ENCODE results near the gene U2AF2.

The U2AF2 gene

GRCh38 chr19:55644191-55644833, 10.5 kb upstream of the U2AF2 start:
- DNase-seq, result no peak

DNA sequence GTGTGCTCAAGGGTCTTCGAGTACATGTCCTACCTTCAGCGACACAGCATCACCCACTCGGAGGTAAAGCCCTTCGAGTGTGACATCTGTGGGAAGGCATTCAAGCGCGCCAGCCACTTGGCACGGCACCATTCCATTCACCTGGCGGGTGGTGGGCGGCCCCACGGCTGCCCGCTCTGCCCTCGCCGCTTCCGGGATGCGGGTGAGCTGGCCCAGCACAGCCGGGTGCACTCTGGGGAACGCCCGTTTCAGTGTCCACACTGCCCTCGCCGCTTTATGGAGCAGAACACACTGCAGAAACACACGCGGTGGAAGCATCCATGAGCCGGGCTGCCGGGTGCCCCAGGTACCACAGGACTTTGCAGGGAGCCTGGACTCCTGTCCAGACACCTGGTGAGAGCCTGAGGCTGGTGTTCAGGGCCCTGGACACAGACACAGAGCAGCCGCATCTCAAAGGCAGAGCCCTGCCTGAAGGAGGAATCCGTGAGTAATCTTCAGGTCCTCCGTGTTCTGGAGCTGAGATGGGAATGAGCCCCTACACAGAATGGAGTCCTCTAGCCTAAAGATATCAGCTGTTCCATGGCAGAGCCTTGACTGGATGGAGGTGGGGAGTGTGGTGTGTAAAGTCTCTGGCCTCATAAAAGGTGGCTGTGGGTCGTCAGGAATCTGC, 9.9 kb upstream of the U2AF2 start:
- no peak for DNase-seq

DNA sequence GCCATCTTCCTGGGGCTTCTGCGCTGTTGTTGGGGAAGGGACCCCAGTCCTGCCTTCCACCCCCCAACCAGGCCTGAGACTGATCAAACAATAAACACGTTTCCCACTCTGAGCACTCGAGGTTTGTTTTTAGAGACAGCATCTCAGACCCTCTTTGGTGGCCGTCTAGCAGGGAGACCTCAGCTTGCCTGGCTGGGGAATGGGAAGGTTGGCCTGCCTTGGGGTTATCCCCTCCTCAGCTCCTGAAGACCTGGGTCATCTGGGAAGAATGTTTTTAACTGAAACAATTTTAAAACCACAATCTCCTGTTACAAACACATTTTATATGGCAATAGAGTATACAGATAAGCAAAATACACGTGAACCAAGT, 9.3 kb upstream of the U2AF2 start:
- no peak for DNase-seq

GRCh38 chr19:55646889-55647731, 7.7 kb upstream of the U2AF2 start:
- DNase-seq, result no peak

DNA sequence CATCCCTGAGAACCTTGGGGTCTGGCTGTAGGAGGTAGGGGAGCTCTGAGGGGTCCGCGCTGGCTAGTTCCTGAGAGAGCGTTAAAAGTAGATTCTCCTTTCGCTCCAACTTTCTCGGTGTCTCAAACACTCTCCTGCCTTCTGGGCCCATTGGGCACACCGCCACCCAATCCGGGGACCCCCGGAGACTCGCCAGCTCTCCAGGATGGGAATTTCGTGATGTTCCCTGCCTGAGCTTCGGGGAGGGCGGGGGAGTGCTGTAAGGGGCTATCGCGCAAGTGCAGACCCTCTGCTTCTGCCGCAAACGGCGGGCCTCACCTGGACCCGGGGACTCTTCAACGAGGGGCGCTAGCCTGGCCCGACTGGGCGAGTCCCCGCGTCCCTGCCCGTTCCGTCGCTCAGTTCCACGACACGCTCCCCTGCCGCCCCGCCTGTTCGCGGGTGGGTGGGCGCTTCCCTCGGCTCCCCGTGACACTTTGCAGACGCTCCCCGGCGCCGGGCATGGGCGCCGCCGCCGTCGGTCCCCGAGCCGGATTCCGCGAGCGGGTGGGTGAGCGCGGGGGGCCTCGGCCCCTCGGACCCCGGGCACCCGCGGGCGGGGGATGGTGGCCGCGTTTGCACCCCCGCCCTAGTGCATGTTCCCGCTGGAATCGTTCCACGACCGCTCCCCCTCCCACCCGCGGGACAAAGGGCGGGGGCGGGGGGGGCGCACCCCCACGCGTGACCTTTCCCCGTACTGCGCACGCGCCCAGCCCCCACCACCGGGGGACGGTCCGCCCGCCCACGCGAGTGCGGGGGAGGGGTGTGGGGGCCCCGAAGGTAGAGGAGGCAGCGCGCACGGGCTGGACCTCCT, 6.9 kb upstream of the U2AF2 start, which contains the start of gene CCDC106:
Gene CCDC106, plus strand, starts transcription at position 481 of the 853 bp plus-strand sequence. CDS start 835 bp downstream, outside the sequence.
- DNase-seq, result peak; percentile 61 to 72

- no peak for DNase-seq
These were observed 6.1 kb upstream of the U2AF2 start for GRCh38 chr19:55648585-55649267.

DNA sequence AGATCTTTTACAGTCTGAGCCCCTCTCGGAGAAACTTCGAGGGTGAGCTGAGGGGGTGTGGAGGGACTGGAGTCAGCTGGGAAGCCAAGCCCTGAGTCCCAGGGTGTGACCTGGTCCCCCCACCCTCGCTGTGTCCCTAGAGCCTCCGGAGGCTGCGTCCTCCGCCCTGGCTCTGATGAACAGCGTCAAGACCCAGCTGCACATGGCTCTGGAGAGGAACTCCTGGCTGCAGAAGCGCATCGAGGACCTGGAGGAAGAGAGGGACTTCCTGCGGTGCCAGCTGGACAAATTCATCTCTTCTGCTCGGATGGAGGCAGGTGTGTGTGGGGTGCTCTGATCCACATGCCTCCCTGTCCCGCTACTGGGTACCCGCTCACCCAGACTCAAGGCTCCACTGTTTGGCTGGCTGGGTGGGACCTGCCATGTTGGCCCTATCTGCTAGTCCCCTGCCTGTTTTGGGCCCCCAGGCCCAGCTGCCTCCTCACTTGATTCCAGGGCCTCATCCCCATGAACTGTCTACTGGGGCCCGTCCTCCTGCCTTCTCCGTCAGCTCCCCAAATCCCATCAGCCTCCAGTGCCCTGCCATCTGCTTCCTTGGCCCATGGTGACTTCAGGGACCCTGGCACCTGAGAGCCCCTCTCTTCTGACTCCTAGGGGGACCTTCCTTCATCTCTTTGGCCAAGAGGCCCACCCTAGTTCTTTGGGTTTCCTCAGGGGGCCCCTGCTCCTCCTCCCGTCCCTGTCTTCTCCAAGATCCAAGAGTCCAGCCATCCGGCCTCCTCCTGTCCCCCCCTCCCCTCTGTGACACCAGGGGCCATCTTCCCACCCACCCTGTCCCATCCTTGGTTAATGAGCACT, 5.3 kb upstream of the U2AF2 start:
- DNase-seq, result no peak

- no peak for DNase-seq
These were observed 4.7 kb upstream of the U2AF2 start for GRCh38 chr19:55650126-55650557.

- DNase-seq, result no peak
These were observed 4.1 kb upstream of the U2AF2 start for GRCh38 chr19:55650602-55651230.

DNA sequence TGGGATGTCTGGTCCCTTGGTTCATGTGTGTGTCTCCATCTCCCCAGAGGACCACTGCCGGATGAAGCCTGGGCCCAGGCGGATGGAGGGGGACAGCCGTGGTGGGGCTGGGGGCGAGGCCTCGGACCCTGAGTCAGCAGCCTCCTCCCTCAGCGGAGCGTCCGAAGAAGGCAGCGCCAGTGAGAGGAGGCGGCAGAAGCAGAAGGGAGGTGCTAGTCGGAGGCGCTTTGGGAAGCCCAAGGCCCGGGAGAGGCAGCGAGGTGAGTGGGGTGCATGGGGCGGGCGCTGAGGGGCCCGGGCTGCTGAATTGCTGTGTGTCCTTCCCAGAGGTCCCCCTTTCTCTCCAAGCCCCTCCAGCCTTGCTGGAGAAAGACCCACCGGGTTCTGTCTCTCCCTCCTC, 3.6 kb upstream of the U2AF2 start:
- DNase-seq, result no peak

- no peak for DNase-seq
These were observed 2.3 kb upstream of the U2AF2 start for GRCh38 chr19:55652311-55653128.

DNA sequence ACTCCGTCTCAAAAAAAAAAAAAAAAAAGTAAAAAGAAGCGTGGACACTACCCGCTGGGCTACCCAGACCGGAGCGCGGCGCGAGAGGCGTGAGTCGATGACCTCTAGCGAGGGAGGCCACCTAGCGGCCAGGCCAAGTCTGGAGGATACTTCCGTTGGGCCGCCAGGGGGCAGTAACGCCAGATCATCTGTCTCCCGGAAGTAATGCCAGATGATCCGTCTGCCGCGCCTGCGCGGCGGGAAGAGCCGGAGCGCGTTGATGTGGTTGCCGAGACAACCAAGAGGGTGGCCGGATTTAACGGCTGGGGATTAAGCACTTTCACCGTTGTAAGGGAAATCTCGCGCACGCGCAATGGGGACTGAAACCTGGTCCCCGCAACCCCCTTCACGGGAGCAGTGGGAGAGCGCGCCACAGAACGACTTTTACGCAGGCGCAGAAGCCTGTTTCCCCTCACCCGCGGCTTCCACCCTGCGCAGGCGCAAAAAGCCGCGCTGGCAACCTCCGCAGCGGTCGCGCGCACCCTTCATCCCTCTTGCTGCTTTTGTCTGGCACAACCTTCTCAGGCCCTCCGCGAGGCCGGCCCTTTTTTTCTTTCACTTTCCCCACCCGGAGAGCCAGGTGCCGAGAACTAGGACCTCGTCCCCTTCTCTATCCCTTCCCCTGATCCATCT, 1.0 kb upstream of the U2AF2 start:
- DNase-seq, result peak; percentile 98

DNA sequence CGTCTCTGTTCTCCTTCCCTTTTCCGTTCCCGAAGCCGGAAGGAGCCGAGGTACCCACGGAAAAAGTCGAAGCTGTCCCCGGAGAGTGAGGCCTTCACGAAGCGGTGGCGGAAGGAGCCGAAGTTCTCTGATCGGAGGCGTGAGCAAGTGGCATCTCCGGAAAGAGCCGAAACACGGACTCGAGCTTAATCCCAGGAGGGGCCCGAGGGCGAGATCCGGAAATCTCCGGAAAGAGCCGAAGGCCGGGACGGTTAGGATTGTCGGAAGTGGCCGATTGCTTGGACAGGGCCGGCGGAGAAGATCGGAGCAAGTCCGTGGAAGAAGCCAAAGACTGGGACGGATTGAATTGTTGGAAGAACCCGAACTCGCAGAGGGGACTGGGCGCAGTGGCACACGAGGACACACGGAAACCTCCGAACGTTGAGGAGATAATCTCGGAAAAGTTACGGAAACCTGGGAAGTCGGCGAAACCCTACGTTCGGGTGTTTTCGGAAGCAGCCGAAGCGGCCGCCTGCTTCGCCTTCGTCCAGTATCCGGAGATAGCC, 440 bp upstream of the U2AF2 start:
- peak; percentile 99 for DNase-seq

- DNase-seq, result no peak
These were observed 809 bp downstream of the U2AF2 start for GRCh38 chr19:55655648-55656040.

DNA sequence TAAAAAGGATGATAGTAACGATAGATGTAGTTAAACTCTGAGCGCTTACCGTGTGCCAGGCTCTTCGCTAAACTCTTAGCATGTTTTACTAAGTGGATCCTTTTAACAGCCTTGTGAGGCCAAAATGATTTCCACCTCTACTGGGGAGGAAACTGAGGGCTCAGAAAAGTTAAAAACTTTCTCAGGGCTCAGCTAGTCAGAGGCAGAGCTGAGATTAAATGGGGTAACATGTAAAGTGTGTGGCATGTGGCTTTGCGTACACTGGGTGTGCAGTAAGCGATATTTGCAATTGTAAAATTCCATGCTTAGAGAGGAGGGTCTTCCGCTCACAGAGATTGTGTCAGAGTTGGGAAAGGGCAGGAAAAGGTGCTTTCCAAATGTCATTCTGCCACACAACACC, 1.7 kb downstream of the U2AF2 start:
- no peak for DNase-seq

- peak in 1 of 2 experiments; percentile 37 for DNase-seq
These were observed 2.3 kb downstream of the U2AF2 start for GRCh38 chr19:55656988-55657747.

- DNase-seq, result no peak
These were observed 4.1 kb downstream of the U2AF2 start for GRCh38 chr19:55658846-55659459.

DNA sequence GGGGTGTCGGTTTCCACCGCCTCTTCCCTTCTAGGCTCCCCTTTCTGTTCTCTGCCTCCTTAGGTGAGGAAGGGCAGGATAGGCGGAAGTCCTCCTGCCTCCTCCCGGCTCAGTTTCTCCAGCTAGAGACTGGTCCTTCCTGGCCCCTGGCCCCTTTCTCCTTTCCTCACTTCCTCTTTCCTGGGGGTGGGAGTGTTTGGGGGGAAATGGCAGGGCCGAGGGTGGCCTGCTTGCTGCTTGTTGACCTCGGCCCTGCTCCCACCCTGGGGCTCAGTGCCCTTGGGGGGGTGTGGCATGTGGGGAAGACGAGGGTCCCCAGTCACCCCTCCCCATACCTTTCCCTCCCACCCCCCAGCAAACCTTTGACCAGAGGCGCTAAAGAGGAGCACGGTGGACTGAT, 5.0 kb downstream of the U2AF2 start:
- DNase-seq, result no peak
